Measurements from ENCODE around the gene CCDC134. TPM values are rescaled to one million over a fixed set of nuclear protein-coding genes. Genes with fewer than 3 reads are reported as not detected.

CCDC134 gene
- total RNA-seq, 1 donor from 2014 or later = 11.3 TPM

DNA sequence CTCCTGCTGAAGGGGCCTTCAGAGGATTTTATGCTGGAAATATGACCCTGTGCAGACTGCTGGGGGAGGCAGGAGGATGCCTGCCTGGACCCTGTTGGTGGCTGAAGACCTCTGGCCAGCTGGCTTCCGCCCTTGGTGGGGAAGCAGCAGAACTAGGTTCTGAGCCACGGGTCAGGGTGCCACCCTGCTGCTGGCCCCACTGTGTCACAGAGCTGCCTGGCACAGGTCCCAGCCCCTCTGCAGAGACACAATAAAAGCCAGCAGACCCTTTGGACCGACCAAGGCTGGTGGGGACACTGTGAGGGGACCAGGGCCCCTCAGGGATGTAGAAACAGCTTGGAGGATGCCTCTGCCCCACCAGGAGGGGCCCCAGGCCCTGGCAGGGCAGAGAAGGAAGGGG, 25.5 kb downstream of the CCDC134 start:
- Mint-ChIP-seq H3K4me3 (ENCODE audit: unreplicated experiment) (no peak overlapping the region), H3K27me3 (ENCODE audit: low read depth, unreplicated experiment) (no peaks in the 10 kb centered on the region), H3K36me3 (ENCODE audit: low read depth, unreplicated experiment) (peaks cover 4% of the 10 kb centered on the region), H3K4me1 (ENCODE audit: low read depth, unreplicated experiment) (peaks cover 35% of the 10 kb centered on the region), H3K27ac (ENCODE audit: unreplicated experiment) (no peak overlapping the region), H3K9me3 (ENCODE audit: unreplicated experiment) (peaks cover 2% of the 10 kb centered on the region)
- H3K27ac ChIP-seq (ENCODE audit: low read depth, low read length) = no peak overlapping the region
- TF ChIP-seq, protein P1, sequence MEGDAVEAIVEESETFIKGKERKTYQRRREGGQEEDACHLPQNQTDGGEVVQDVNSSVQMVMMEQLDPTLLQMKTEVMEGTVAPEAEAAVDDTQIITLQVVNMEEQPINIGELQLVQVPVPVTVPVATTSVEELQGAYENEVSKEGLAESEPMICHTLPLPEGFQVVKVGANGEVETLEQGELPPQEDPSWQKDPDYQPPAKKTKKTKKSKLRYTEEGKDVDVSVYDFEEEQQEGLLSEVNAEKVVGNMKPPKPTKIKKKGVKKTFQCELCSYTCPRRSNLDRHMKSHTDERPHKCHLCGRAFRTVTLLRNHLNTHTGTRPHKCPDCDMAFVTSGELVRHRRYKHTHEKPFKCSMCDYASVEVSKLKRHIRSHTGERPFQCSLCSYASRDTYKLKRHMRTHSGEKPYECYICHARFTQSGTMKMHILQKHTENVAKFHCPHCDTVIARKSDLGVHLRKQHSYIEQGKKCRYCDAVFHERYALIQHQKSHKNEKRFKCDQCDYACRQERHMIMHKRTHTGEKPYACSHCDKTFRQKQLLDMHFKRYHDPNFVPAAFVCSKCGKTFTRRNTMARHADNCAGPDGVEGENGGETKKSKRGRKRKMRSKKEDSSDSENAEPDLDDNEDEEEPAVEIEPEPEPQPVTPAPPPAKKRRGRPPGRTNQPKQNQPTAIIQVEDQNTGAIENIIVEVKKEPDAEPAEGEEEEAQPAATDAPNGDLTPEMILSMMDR (IDR thresholded peaks at IDR 0.05; ENCODE audit: insufficient read depth, low read depth, low read length) = no peak
- no peak for TF ChIP-seq EZH2 (IDR thresholded peaks at IDR 0.05; ENCODE audit: insufficient read depth, low read length)
- no peaks in the 10 kb centered on the region for H4K20me1 ChIP-seq (ENCODE audit: insufficient read depth, low read length)
- no peak overlapping the region for H2AFZ ChIP-seq (ENCODE audit: low read depth, low read length)
- no peaks in the 10 kb centered on the region for H3K9me3 ChIP-seq (ENCODE audit: insufficient read depth, low read depth, low read length)
- H3K79me2 ChIP-seq (ENCODE audit: insufficient read depth, low read length) = no peaks in the 10 kb centered on the region
- no peaks in the 10 kb centered on the region for H3K36me3 ChIP-seq (ENCODE audit: insufficient read depth, low read length)
- peaks cover 24% of the 10 kb centered on the region for H3K4me1 ChIP-seq (ENCODE audit: insufficient read depth, low read length)
- no peak overlapping the region for H3K4me2 ChIP-seq (ENCODE audit: low read length)
- DNase-seq (ENCODE audit: low read depth) (no peak), FAIRE-seq (no peak)
- H3K27me3 ChIP-seq (ENCODE audit: insufficient read depth, low read length) = no peaks in the 10 kb centered on the region
- no peak overlapping the region for H3K9ac ChIP-seq (ENCODE audit: low read length)
- no peak overlapping the region for H3K4me3 ChIP-seq (ENCODE audit: insufficient read depth, low read depth, low read length)

DNA sequence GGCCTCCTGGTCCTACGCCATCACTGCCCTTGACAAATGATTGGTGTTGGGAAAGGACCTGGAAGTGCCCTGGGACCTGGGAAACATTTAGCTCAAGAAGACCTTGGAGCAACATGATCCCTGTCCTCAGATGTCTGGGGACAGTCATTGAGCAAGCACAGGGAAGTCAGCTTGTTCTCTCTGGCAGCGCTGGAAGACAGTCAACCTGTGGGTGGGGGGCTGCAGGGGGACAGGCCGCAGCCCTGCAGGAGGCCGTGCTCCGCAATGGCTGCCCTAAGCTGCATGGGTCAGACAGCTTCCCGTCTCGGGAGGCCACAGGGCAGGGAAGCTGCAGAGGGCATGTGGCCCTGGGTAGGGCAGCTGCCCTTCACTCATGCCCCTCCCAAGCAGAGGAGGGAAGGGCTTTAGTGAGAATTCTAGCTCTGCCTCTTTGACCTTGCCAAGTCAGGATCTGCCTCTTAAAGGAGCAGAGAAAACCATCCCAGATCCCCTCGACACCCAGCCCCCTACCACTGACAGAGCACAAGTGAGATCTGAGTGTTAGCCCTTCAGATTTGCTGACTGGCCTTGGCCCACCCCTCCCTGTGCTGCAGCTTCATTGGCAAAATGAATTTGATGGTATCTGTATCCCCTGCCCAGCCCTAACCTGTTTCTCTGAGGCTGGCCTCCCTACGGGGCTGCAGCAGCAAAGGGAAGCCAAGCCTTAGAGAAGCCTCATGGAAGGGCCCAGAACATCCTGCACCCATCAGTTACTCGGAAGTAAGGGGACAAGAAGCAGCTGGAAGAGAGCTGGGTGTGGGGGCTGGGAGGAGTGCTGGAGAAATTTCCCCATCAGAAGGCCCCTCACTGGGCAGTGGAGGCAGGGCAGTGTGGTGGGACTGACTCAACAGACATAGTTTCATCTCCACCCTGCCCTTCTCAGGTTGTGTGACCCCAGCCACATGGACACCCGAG, 26.2 kb downstream of the CCDC134 start:
- no peaks in the 10 kb centered on the region for H3K36me3 ChIP-seq (ENCODE audit: insufficient read depth, low read length)
- Mint-ChIP-seq H3K4me3 (ENCODE audit: unreplicated experiment) (no peak overlapping the region), H3K27me3 (ENCODE audit: low read depth, unreplicated experiment) (no peaks in the 10 kb centered on the region), H3K27ac (ENCODE audit: unreplicated experiment) (no peak overlapping the region), H3K36me3 (ENCODE audit: low read depth, unreplicated experiment) (peaks cover 4% of the 10 kb centered on the region), H3K9me3 (ENCODE audit: unreplicated experiment) (peaks cover 2% of the 10 kb centered on the region), H3K4me1 (ENCODE audit: low read depth, unreplicated experiment) (peaks cover 31% of the 10 kb centered on the region)
- H3K9ac ChIP-seq (ENCODE audit: low read length) = no peak overlapping the region
- TF ChIP-seq, protein P1 (IDR thresholded peaks at IDR 0.05; ENCODE audit: insufficient read depth, low read depth, low read length) = no peak
- no peak for TF ChIP-seq EZH2 (IDR thresholded peaks at IDR 0.05; ENCODE audit: insufficient read depth, low read length)
- peaks cover 24% of the 10 kb centered on the region for H3K4me1 ChIP-seq (ENCODE audit: insufficient read depth, low read length)
- no peaks in the 10 kb centered on the region for H4K20me1 ChIP-seq (ENCODE audit: insufficient read depth, low read length)
- no peaks in the 10 kb centered on the region for H3K27me3 ChIP-seq (ENCODE audit: insufficient read depth, low read length)
- DNase-seq (ENCODE audit: low read depth) = no peak
- no peaks in the 10 kb centered on the region for H3K79me2 ChIP-seq (ENCODE audit: insufficient read depth, low read length)
- no peak overlapping the region for H2AFZ ChIP-seq (ENCODE audit: low read depth, low read length)
- H3K4me3 ChIP-seq (ENCODE audit: insufficient read depth, low read depth, low read length) = no peak overlapping the region
- no peaks in the 10 kb centered on the region for H3K9me3 ChIP-seq (ENCODE audit: insufficient read depth, low read depth, low read length)
- H3K27ac ChIP-seq (ENCODE audit: low read depth, low read length) = no peak overlapping the region
- no peak for FAIRE-seq
- no peak overlapping the region for H3K4me2 ChIP-seq (ENCODE audit: low read length)

DNA sequence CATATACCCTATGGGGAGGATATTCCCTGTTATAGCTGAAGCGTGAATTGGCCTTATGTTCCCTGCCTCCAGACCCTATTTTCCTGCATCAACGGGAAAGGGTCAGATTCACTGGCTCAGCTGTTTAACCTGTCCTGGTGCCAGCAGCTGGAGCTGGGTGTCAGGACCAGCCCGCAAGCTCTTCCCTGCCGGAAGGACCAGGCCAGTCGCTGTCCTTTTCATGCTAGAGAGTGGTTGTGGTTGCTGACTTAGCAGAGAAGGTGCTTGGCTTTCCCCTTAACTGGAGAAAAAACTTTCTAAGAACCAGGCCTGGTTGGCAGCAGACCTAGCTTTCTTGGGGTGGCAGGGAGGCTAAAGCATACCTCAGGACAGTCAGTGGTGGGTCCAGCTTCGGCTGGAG, 27.2 kb downstream of the CCDC134 start:
- no peaks in the 10 kb centered on the region for H3K36me3 ChIP-seq (ENCODE audit: insufficient read depth, low read length)
- no peak overlapping the region for H3K27ac Mint-ChIP-seq (ENCODE audit: unreplicated experiment)
- DNase-seq (ENCODE audit: low read depth) = no peak
- no peaks in the 10 kb centered on the region for H3K27me3 ChIP-seq (ENCODE audit: insufficient read depth, low read length)
- no peaks in the 10 kb centered on the region for H3K27me3 Mint-ChIP-seq (ENCODE audit: low read depth, unreplicated experiment)
- H3K4me3 Mint-ChIP-seq (ENCODE audit: unreplicated experiment) = no peak overlapping the region
- peaks cover 33% of the 10 kb centered on the region for H3K4me1 Mint-ChIP-seq (ENCODE audit: low read depth, unreplicated experiment)
- H3K9me3 Mint-ChIP-seq (ENCODE audit: unreplicated experiment) = peaks cover 2% of the 10 kb centered on the region
- no peak overlapping the region for H2AFZ ChIP-seq (ENCODE audit: low read depth, low read length)
- H3K4me2 ChIP-seq (ENCODE audit: low read length) = no peak overlapping the region
- H3K9me3 ChIP-seq (ENCODE audit: insufficient read depth, low read depth, low read length) = no peaks in the 10 kb centered on the region
- no peak overlapping the region for H3K9ac ChIP-seq (ENCODE audit: low read length)
- no peaks in the 10 kb centered on the region for H3K79me2 ChIP-seq (ENCODE audit: insufficient read depth, low read length)
- no peak overlapping the region for H3K4me3 ChIP-seq (ENCODE audit: insufficient read depth, low read depth, low read length)
- no peaks in the 10 kb centered on the region for H4K20me1 ChIP-seq (ENCODE audit: insufficient read depth, low read length)
- H3K27ac ChIP-seq (ENCODE audit: low read depth, low read length) = no peak overlapping the region
- H3K4me1 ChIP-seq (ENCODE audit: insufficient read depth, low read length) = peaks cover 20% of the 10 kb centered on the region
- TF ChIP-seq, protein P1 (IDR thresholded peaks at IDR 0.05; ENCODE audit: insufficient read depth, low read depth, low read length) = no peak
- no peak for TF ChIP-seq EZH2 (IDR thresholded peaks at IDR 0.05; ENCODE audit: insufficient read depth, low read length)
- no peak for FAIRE-seq
- peaks cover 4% of the 10 kb centered on the region for H3K36me3 Mint-ChIP-seq (ENCODE audit: low read depth, unreplicated experiment)
